COLO829 (cell line): Measurements from ENCODE around the gene ACTN2.

Experiments used
- DNase-seq: peaks from one replicate; pipeline ENCODE4 v3.0.0; 2012; ENCODE audit warnings: low spot score

Gene ACTN2

DNA sequence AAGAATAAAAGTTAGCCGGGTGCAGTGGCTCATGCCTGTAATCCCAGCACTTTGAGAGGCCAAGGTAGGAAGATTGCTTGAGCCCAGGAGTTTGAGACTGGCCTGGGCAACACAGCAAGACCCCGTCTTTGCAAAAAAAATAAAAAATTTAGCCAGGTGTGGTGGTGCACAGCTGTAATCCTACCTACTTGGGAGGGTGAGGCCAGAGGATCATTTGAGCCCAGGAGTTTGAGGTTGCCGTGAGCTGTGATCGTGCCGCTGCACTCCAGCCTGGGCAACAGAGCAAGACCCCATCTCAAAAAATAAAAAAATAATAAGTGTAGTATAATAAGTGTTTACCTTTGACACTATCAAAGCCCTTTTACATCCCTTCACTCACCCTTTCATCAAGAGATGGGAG is 5.0 kb downstream of the ACTN2 start:
- DNase-seq: no peak

GRCh38 chr1:236692128-236692527 is 5.8 kb downstream of the ACTN2 start:
- DNase-seq: no peak

DNA sequence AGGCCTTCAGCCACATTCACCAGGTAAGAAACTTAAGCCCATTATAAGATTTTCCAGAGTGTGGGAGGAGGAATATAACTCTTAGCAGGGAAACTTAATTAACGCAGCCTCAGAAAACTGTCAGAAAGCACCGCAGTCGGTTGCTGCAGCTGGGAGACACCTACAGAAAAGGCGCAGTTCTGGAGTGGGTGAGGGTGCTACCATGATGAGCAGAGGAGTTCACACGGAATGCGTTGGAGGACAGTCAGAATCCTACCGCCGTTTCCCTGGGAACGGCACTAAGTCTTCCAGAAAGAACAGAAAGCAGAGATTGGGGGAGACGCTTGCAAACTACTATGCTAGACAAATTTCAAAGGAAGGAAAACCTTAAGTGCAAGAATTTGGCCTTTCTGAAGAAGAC is 6.4 kb downstream of the ACTN2 start:
- no peak for DNase-seq

GRCh38 chr1:236699366-236699765 is 13.1 kb downstream of the ACTN2 start:
- DNase-seq: no peak

GRCh38 chr1:236700903-236701302 is 14.6 kb downstream of the ACTN2 start:
- DNase-seq: no peak

GRCh38 chr1:236701782-236702181 is 15.5 kb downstream of the ACTN2 start:
- DNase-seq: no peak

GRCh38 chr1:236702791-236703394 is 16.6 kb downstream of the ACTN2 start:
- DNase-seq: no peak

- DNase-seq: no peak
Observed at GRCh38 chr1:236705771-236706170, 19.5 kb downstream of the ACTN2 start.

DNA sequence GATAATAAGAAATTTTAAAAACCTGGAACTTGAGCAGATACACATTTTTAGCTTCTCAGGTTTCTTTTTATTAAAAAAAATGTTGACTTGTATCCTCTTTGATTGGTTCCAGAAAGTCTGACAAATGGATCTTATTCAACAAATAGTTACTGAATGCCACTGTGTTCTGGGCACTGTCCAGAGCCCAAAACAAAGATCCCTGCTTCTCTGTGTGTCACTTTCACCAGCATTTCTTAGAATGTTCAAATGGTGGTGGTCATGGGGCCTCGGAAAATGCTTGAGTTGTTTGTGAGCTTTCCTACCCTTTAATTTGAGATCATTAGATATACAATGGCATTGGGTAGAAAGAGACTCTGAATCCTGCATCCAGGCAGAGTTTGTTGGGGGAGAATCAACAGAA is 19.9 kb downstream of the ACTN2 start:
- no peak for DNase-seq

DNA sequence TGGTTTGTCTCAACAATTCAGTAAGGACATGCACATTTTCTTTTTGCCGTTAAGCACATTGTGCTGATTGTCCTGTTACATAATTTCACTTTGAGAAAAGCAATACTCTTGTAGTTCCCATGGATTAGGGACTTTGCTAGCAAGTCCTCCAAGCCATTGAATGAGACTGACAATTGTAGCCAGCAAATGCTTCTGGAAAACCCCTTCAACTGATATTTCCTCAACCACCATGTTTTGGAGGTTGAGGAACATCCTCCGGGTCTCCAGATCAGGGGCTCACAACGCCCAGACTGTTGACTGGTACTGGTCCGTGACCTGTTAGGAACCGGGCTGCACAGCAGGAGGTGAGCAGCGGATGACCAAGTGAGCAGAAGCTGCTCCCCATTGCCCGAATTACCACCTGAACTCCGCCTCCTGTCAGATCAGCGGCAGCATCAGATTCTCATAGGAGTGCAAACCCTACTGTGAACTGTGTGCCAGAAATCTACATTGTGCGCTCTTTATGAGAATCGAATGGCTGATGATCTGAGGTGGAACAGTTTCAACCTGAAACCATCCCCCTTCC is 24.1 kb downstream of the ACTN2 start:
- no peak for DNase-seq

- no peak for DNase-seq
Observed at GRCh38 chr1:236716160-236716559, 29.9 kb downstream of the ACTN2 start.

DNA sequence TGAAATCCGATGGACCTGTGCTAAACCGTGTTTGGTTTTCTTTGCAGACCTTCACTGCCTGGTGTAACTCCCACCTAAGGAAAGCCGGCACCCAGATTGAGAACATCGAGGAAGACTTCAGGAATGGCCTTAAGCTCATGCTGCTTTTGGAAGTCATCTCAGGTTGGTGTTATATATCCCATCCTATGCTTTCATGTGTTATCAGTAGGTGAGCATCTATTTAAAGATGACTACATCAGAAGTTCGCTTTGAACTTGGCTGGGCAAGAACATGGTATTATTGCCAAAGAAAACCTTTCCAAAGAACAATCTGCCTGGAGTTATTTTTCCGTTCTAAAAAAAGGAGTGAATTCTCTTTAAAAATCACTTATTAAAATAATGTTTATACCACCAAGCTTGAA is 31.5 kb downstream of the ACTN2 start:
- DNase-seq: no peak

- no peak for DNase-seq
Observed at GRCh38 chr1:236718328-236718727, 32.0 kb downstream of the ACTN2 start.

DNA sequence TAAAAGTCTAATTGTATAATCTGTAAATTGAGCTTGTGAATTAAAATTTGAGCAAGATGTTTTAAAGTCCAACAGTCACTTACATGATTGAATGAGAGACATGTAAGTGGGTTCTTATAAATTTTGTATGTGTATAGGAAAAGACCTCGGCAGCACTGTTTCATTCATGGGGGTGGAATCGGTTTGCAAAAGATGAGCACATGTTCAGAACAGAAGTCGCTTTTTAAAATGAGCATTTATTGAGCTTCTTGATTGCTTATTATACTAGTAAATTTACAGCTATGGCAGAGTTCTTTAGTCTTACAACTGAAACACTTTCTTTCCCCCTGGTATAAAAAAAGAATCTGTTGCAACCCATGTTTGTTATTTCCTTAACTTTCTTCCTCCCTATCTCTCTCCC is 33.9 kb downstream of the ACTN2 start:
- no peak for DNase-seq

DNA sequence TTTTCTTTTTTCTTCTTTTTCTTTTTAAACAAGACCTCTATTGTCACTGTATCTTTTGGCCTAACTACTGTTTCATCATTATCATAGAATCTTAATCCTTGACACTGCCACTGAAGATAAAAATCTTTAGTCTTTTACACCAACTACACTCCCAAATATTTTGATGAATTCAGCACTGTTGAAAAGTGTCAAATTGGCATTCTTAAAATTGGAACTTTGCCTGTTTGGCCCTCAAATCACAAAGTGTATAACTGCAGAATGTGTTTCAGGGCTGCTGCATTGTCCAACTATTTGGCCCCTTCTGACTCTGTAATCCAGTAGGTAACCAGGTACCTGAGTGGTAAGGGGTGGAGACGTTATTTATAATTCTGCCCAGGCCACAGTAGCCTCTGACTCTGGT is 34.3 kb downstream of the ACTN2 start:
- DNase-seq: no peak

DNA sequence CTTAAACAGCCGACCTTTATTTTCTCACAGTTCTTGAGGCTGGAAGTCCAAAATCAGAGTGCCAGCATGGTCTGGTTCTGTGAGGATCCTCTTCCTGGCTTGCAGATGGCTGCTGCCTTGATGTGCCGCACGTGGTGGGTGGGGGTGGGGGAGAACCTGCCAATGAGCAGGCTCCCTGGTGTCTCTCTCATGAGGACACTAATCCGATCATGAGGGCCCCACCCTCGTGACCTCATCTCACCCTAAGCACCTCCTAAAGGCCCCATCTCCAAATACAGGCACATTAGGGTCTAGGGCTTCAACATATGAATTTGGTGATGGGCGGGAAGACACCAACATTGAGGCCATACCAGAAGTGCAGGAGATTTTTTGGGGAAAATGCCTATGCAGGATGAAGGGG is 37.8 kb downstream of the ACTN2 start:
- DNase-seq: no peak

DNA sequence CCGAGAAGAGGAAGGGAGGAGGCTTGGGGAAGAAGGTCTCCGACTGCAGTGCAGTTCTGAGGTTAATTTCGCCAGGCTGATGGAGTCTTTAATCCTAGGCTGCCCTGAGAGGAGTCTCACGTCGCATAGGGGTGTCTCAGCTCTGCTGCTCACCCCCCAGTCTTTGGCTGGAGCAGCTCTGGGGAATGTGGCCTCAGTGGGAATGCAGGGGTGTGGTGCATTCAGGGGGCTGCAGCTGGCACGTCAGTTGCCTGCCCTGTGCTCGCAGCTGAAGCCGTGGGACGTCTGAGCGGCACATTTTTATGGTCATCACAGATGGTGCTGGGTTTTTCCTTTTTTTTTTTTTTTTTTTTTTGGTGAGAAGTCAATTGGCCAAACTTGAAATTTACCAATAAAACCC is 38.2 kb downstream of the ACTN2 start:
- no peak for DNase-seq

GRCh38 chr1:236725668-236726067 is 39.4 kb downstream of the ACTN2 start:
- DNase-seq: no peak

DNA sequence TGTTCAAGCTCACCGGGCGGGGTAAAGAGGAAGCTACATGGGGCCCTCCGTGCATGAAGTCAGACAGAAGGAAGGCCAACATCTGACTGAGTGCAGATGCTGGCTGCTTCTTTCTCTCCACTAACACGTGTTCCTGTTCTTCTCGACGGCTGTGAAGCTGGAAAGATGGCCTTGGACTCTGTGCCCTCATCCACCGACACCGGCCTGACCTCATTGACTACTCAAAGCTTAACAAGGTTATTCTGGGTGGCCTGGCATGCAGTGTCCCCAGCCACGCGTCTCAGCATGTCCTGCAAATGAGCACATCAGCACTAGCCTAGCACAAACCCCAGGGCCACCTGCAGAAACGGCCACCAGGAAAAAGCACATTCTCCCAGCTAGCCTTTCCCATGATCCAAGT is 41.2 kb downstream of the ACTN2 start:
- DNase-seq: no peak

DNA sequence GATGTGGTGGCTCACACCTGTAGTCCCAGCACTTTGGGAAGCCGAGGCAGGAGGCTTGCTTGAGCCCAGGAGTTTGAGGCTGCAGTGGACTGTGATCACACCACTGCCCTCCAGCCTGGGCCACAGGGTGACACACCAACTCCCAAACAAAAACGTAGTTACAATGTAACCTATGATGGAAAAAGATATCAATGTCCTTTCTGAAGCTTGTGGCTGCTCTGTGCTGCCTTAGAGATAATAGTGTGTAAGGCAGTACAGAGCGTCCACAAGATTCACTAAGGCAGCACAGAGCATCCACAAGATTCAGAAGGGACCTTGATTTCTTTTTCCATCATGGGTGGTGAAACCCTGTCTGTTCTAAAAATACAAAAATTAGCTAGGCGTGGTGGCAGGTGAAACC is 42.5 kb downstream of the ACTN2 start:
- DNase-seq: no peak

DNA sequence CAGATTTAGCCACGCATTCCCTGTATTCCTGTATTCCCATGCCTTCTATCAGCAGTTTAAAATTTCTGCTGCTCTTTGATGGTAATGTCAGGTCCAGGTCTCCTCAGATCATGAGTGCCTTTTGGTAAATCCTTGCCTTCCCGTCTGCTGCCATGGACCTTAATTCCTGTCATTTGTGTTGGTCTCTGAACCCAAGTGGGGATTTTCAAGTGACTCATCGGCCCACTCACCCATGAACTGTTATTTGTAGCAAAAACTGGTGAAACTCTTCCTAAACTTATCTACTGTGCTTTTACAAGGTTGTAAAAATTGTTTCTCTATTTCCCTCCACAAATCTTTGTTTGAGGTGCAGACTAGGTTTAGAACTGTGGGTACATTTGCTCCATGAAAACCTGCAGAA is 47.4 kb downstream of the ACTN2 start:
- no peak for DNase-seq

- no peak for DNase-seq
Observed at GRCh38 chr1:236734141-236734765, 48.0 kb downstream of the ACTN2 start.

- DNase-seq: no peak
Observed at GRCh38 chr1:236736761-236737160, 50.5 kb downstream of the ACTN2 start.

GRCh38 chr1:236741753-236742152 is 55.5 kb downstream of the ACTN2 start:
- no peak for DNase-seq
